OCI-LY7 (cell line): ENCODE measurements around the gene MYO16. TPM values are rescaled to one million over a fixed set of nuclear protein-coding genes. Genes with fewer than 3 reads are reported as not detected.

Source experiments
- BruUV-seq: library from RNA; stranded (reverse); fragments of 400-500 nt; replicated peaks from 2 replicates; lab custom pipeline; 2021; lab: Mats Ljungman, UMichigan
- CTCF ChIA-PET: fragments of 300-600 bp; sonication (Branson Sonifier 250); formaldehyde crosslinking; loops from one replicate; lab custom pipeline; 2022; ENCODE audit warnings: antibody characterized with exemption; ENCODE audit not compliant: unreplicated experiment; lab: Charles Lee
- POLR2A ChIA-PET: fragments of 300-600 bp; sonication (Branson Sonifier 250); formaldehyde crosslinking; loops from one replicate; lab custom pipeline; 2022; ENCODE audit warnings: antibody characterized with exemption; lab: Charles Lee
- DNase-seq: peaks from one replicate; pipeline ENCODE4 v3.0.0-alpha.2; 2015; ENCODE audit warnings: low spot score
- H2AFZ ChIP-seq: fragments of 200-600 bp; sonication (generic), shearing (Covaris generic); 2 replicates; pipeline ENCODE4 v1.6.1; 2014; ENCODE audit warnings: mild to moderate bottlenecking, antibody characterized with exemption, low read length, moderate library complexity
- H3K27ac ChIP-seq: fragments of 200-600 bp; sonication (generic); 2 replicates; pipeline ENCODE4 v1.5.1; 2014; ENCODE audit warnings: mixed run types, low read depth, mild to moderate bottlenecking, moderate library complexity, low read length, inconsistent platforms; ENCODE audit not compliant: poor library complexity, severe bottlenecking
- H3K36me3 ChIP-seq: fragments of 200-600 bp; sonication (generic); 2 replicates; pipeline ENCODE4 v1.6.1; 2014; ENCODE audit warnings: mild to moderate bottlenecking, antibody characterized with exemption, low read length, moderate library complexity, mixed read lengths; ENCODE audit not compliant: insufficient read depth
- H3K4me1 ChIP-seq: fragments of 200-600 bp; sonication (generic); 2 replicates; pipeline ENCODE4 v1.5.1; 2014; ENCODE audit warnings: mild to moderate bottlenecking, low read length; ENCODE audit not compliant: insufficient read depth, poor library complexity, severe bottlenecking
- H3K4me2 ChIP-seq: fragments of 200-600 bp; sonication (generic); 2 replicates; pipeline ENCODE4 v1.6.1; 2014; ENCODE audit warnings: mild to moderate bottlenecking, low read length
- H3K4me3 ChIP-seq: fragments of 200-600 bp; sonication (generic); 2 replicates; pipeline ENCODE4 v1.5.1; 2014; ENCODE audit warnings: mild to moderate bottlenecking, low read depth, low read length; ENCODE audit not compliant: poor library complexity, severe bottlenecking
- H3K79me2 ChIP-seq: fragments of 200-600 bp; sonication (generic); 2 replicates; pipeline ENCODE4 v1.6.1; 2016; ENCODE audit warnings: low read depth, mild to moderate bottlenecking, low read length, moderate library complexity, mixed read lengths; ENCODE audit not compliant: insufficient read depth
- H3K9me2 ChIP-seq: fragments of 200-600 bp; sonication (generic); 2 replicates; pipeline ENCODE4 v1.6.1; 2016; ENCODE audit warnings: mild to moderate bottlenecking, low read length, mixed read lengths; ENCODE audit not compliant: insufficient read depth
- H3K9me3 ChIP-seq: fragments of 200-600 bp; sonication (generic); 2 replicates; pipeline ENCODE4 v1.6.1; 2014; ENCODE audit warnings: mild to moderate bottlenecking, mixed run types, low read length, mixed read lengths
- H4K20me1 ChIP-seq: fragments of 200-600 bp; sonication (generic); 2 replicates; pipeline ENCODE4 v1.6.1; 2014; ENCODE audit warnings: mild to moderate bottlenecking, antibody characterized with exemption, low read length, moderate library complexity, mixed read lengths; ENCODE audit not compliant: insufficient read depth
- CTCF ChIP-seq: fragments of 200-600 bp; sonication (generic); conservative IDR thresholded peaks from 2 replicates; pipeline ENCODE4 v1.5.1; 2014; ENCODE audit warnings: mild to moderate bottlenecking, antibody characterized with exemption, low read length, moderate library complexity, mixed read lengths
- EZH2phosphoT487 ChIP-seq: fragments of 200-600 bp; sonication (generic); IDR thresholded peaks from 2 replicates; pipeline ENCODE4 v1.6.1; 2018; ENCODE audit warnings: low read depth, borderline replicate concordance, mild to moderate bottlenecking, mixed run types, antibody characterized with exemption, low read length, moderate library complexity, mixed read lengths
- intact Hi-C: fragments of 100-400 bp; cut with micrococcal nuclease; formaldehyde crosslinking; loops from one replicate; pipeline ENCODE4 v1.10.0; 2022; ENCODE audit not compliant: unreplicated experiment
- total RNA-seq, 2 experiments: library from RNA; depleted of rRNA in 1 of 2; stranded (reverse); fragments of >200 nt in 1 of 2; shearing (Covaris generic) in 1 of 2; gene quantifications; 2 replicates each; pipeline ENCODE4 v1.2.3, GENCODE V29; 2014 to 2022

MYO16 gene
- total RNA-seq, 2 experiments from 2014 or later: 0.06 TPM; not detected in 1

DNA sequence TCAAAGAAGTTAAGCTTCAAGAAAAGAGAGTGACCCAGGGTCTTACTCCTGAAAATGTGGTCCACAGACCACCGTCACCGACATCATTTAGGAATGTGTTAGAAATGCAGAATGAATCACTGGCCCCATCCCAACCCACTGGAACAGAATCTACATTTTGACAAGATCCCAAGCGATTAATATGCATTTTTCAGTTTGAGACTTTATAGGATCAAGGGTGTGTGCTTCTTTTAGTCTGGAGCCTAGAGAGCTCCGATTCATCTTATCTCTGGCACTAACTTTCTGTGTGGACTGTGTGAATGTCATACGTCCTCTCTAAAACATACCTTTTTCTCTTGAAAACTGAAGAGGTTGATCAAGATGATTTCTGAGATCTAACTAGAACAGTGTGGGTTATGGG, 484.8 kb downstream of the MYO16 start:
- POLR2A ChIA-PET: interaction anchor here (0.5 kb wide), 1 partner anchor 114 kb away, joined by 3 read pairs; no protein-coding TSS in a partner anchor
- DNase-seq: no peak
- no peaks in the 10 kb centered on the region for H3K79me2 ChIP-seq
- CTCF ChIA-PET: no interaction called here
- intact Hi-C loops: no loop called here
- TF ChIP-seq CTCF: no peak
- no peak for TF ChIP-seq EZH2phosphoT487
- no TSS peak for BruUV-seq
- no peak overlapping the region for H3K27ac ChIP-seq
- H4K20me1 ChIP-seq: no peaks in the 10 kb centered on the region
- no peaks in the 10 kb centered on the region for H3K9me2 ChIP-seq
- no peaks in the 10 kb centered on the region for H3K36me3 ChIP-seq
- no peak overlapping the region for H3K4me2 ChIP-seq
- H3K4me3 ChIP-seq: no peak overlapping the region
- no peak overlapping the region for H2AFZ ChIP-seq
- H3K4me1 ChIP-seq: no peaks in the 10 kb centered on the region
- H3K9me3 ChIP-seq: no peaks in the 10 kb centered on the region

DNA sequence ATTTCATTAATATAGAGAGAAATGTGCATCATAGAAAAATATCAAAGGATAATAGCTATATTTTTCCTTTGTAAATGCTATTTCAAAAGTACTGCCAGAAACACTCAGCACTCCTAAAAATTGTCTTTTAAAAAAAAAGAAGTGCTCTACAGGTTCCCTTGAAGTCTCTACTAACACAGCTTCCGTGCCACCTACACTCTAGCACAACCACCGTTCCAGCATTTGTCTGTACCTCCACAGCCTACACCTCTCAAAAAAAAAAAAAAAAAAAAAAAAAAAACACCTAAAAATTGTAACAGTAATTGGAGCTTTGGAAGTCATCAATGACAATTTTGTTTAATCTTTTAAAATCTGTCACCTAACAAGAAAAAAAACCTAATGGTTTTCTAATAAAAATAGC, 485.6 kb downstream of the MYO16 start:
- H3K36me3 ChIP-seq: no peaks in the 10 kb centered on the region
- CTCF ChIA-PET: no interaction called here
- H3K27ac ChIP-seq: no peak overlapping the region
- H3K4me2 ChIP-seq: no peak overlapping the region
- POLR2A ChIA-PET: interaction anchor here (0.6 kb wide), 1 partner anchor 782 kb away, joined by 3 read pairs; no protein-coding TSS in a partner anchor
- TF ChIP-seq EZH2phosphoT487: no peak
- no peak for TF ChIP-seq CTCF
- BruUV-seq: no TSS peak
- H2AFZ ChIP-seq: no peak overlapping the region
- no peak for DNase-seq
- H3K9me3 ChIP-seq: no peaks in the 10 kb centered on the region
- intact Hi-C loops: no loop called here
- no peaks in the 10 kb centered on the region for H3K9me2 ChIP-seq
- H3K4me3 ChIP-seq: no peak overlapping the region
- H4K20me1 ChIP-seq: no peaks in the 10 kb centered on the region
- no peaks in the 10 kb centered on the region for H3K4me1 ChIP-seq
- no peaks in the 10 kb centered on the region for H3K79me2 ChIP-seq

- DNase-seq: no peak
- no peak overlapping the region for H3K27ac ChIP-seq
- H3K4me3 ChIP-seq: no peak overlapping the region
- ChIA-PET CTCF (no interaction called here), POLR2A (no interaction called here)
- H3K9me2 ChIP-seq: no peaks in the 10 kb centered on the region
- intact Hi-C loops: no loop called here
- H4K20me1 ChIP-seq: no peaks in the 10 kb centered on the region
- no peaks in the 10 kb centered on the region for H3K36me3 ChIP-seq
- TF ChIP-seq CTCF (no peak), EZH2phosphoT487 (no peak)
- no TSS peak for BruUV-seq
- H3K9me3 ChIP-seq: no peaks in the 10 kb centered on the region
- no peaks in the 10 kb centered on the region for H3K4me1 ChIP-seq
- no peaks in the 10 kb centered on the region for H3K79me2 ChIP-seq
- H3K4me2 ChIP-seq: no peak overlapping the region
- H2AFZ ChIP-seq: no peak overlapping the region
Observed at GRCh38 chr13:109118521-109118920, 489.1 kb downstream of the MYO16 start.
